DMS53 treated with DMSO at 0.1 percent for 48 hours (cell line): ENCODE measurements around the gene C11orf42.

ENCODE experiments used
- DNase-seq: peaks from one replicate; lab custom pipeline; 2025; ENCODE audit not compliant: unreplicated experiment; lab: John Stamatoyannopoulos, UW

The C11orf42 gene

GRCh38 chr11:6251990-6252473 is 46.7 kb downstream of the C11orf42 start:
- DNase-seq: no peak

GRCh38 chr11:6253197-6253596 is 47.8 kb downstream of the C11orf42 start:
- no peak for DNase-seq

- no peak for DNase-seq
Observed at GRCh38 chr11:6258141-6258540, 52.8 kb downstream of the C11orf42 start.

GRCh38 chr11:6258571-6259081 is 53.3 kb downstream of the C11orf42 start:
- DNase-seq: peak; percentile 57

GRCh38 chr11:6260207-6260726 is 54.9 kb downstream of the C11orf42 start:
- DNase-seq: no peak
